Hippocampal formation (tissue), 2 donors: ENCODE results near the gene TENM4.
A peak's percentile ranks its signal among the peaks of the same experiment; 100 is the strongest.

Experiments used
- DNase-seq, 2 donors: peaks; one replicate each; lab custom pipeline; 2025; lab: John Stamatoyannopoulos, UW

TENM4 gene

DNA sequence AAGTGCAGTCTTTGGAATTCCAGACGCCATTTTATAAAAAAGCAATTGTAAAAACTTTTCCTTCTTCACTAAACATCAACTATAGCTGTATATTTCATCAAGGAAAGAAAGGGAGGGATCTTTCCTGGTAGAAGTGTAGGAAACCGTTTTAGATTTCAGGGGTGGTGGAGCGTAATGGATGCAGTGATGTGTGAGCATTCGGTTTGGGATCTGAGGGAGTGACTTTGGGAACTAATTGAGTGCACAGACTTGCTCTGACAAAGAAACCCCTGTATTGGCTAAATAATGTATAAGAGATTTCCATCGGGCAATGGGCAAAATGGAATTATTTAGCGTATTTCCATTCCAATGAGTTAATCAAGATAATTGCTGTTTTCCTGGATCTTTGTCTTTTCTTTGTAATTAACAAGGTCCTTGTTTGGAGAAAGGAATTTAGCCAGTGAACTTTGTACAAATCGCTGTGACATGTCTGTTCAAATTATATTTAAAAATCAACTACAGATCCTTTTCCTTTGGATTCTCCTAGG lies 741.2 kb downstream of the TENM4 start:
- DNase-seq: no peak

DNA sequence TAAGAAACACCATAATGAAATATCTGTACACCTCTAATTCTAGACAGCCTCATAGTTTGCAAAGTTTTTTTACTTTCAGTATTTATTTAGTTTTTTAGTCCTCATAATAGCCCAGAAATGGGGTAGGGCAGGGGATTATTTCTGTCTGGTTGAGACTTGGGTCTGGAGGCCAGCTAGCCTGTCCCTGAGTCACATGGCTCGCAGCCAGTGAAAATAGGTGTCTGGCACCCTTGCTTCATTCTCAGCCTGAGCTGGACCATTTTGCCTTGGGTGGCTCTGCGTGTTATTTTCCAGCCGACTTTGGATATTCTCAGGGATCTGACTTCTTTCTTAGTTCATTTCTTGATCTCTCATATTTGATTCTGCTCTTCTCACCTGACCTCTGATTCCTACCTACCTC lies 742.2 kb downstream of the TENM4 start:
- no peak for DNase-seq

DNA sequence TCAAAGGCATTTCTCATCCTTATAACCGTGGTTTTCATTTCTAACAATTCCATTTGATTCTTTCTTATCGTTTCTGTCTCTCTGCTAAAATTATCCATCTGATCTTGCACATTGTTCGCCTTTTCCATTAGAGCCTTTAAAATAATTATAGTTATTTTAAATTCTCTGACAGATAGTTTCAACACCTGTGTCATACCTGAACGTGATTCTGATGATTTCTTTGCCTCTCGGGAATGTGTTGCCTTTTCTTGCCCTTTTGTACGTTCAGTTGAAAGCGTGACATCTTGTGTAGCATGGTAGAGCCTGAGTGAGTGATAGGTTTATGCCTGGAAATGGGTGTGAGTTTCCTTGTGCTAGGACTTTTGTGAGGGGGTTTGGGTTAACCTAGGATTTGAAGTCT lies 744.7 kb downstream of the TENM4 start:
- DNase-seq: no peak

DNA sequence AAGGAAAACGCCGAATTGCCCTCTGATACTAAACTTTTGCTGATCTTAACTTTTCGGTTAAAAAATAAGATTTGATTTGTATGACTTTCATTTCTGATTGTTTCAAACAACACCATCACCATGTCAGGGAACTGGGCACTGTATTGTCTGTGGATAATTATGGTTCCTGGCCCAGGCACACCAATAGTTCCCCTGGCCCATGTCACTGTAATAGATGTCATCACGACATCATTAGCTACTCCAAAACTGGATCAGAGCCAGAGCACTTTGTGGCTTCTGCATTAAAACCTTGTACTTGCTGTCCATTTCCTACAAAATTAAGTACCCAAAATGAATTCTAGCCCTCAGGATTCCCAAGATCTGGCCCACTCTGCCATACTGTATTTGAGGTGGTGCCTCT lies 746.7 kb downstream of the TENM4 start:
- DNase-seq: no peak

DNA sequence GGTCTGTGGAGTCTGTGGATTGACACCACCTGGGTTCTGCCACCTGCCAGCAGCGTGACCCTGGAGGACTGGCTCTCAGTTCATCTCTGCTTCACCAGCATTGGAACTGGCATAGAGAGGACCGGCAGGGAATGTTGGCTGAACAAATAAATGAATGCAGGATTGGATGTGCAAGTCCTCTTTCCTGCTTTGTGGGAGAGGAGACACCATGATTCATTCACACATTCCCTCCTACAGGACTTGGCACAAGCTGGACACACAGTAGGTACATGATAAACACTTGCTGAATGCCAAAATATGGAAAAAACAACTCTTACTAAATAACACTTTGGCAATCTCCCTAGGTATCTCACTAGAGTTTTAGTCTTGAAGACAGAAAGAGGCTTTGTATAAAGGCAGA lies 749.6 kb downstream of the TENM4 start:
- DNase-seq: peak in 1 of 2 donors; percentile 15

DNA sequence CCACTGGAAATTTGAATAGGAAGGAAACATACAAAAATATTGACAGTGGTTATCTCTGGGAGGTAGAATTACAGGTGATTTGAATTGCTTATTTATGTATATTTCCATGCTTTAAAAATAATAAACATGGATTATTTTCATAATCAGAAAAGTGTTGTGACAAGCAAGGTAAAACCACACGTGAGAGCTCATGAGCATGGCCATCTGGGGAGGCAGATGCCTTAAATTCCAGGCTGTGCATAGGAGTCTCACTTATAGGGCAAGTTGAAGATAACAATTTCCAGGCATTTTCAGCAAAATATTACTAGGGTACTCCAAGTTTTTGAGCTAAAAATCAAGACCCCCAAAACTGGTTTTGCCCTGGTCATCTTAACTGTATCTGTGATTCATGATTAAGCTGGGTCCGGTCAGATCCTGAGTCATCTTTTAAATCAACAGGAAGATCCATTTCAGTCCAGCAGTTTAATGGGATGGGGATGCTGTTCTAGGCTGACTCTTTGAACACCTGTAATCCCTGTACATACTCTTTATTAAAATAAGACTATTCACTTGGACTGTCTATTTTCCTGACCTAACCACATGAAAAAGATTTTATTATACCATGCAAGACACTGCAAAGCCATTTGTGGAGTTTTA lies 750.4 kb downstream of the TENM4 start:
- DNase-seq: no peak

DNA sequence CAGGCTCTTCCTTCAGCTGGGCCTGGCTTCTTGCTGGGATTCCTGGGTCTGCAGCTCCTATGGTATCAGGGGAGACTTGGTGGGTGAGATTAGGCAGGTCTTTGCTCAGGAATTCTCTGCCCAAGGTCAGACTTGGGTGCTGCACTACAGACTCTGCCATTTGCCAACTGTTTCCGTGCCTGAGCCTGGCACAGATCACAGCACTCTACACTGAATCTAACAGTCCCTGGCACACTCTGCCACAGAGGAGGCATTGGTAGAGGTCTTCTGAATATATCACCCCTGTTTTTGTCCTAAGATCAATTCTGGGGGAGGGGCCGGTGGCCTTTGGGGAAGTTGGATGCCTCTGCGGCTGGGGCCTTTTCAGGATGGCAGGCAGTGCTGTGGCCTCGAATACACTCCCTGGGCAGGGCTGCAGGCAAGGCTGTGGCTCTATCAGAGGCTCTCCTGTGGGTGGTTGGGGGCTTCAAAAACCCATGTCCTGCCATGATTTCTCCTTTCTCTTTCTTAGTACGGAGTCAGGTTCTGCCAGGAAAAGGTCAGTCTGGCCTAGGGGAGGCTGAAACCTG lies 751.2 kb downstream of the TENM4 start:
- no peak for DNase-seq

DNA sequence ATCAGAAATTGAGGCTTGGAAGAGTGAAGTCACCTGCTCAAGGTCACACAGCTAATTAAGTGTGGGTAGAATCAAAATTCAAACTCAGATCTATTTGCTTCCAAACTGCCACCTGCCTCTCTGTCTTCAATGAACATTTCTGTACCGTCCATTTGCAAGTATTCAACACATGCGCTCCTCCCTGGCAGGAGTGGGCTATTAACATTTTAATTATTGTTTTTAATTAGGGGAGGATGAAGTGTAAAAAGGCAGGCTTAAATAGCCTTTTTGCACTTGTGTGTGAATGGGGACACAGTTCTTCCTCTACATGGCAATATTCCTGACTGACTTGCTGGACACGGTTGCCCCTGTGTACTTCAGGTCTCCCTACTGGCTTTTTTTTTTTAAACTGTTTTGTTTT lies 751.7 kb downstream of the TENM4 start:
- no peak for DNase-seq

DNA sequence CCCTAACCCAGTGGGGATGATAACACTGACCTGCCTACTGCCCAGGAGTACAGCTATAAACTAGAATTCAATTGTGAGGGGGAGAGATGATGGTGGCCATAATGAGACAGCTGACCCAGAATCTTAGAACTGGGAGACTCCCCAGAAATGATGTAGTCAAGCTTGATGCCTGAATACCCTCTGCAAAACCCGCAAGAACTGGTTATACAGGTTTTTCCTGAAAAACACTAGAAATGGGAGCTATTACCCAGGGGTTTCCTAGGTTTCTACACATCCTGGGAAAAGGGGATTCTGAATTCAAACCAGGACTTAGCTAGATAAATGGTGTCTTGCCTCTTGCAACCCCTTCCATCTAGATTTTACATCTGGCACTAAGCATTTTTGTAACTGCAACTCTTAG lies 752.4 kb downstream of the TENM4 start:
- no peak for DNase-seq

DNA sequence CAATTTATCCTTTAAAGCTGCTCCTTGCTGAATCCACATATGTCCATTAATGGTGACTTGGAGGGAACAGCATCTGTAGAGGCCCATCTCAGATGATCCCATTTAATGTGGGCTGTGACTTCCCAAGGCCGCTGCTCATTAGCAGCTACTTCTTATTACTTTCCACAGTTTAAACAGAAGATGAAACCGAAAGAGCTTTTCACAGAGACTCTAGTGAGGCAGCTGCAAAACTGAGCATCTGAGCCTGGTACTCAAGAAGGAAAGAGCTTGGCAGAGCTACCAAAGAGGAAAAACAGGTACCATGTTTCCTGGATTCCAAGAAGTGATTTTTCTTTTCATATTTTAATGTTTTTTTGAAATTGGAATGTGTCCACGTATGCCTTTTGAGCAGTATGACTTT lies 755.7 kb downstream of the TENM4 start:
- no peak for DNase-seq

DNA sequence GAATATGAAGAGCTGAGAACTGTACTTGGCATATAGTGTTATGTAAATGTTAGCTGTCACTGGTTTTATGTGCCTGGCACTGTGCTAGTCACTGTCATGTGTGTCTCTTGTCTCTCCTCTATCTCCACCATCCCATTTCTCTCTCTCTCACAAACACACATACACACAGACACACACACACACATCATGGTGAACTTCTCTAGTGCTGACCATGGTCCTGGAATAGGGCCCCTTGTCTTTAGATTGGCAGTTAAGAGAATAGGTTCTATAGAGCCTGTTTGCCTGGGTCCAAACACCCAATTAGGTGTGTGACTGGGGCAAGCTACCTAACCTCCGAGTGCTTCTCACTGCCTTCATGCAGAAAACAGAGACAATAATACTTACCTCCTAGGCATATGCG lies 756.5 kb downstream of the TENM4 start:
- DNase-seq: no peak

DNA sequence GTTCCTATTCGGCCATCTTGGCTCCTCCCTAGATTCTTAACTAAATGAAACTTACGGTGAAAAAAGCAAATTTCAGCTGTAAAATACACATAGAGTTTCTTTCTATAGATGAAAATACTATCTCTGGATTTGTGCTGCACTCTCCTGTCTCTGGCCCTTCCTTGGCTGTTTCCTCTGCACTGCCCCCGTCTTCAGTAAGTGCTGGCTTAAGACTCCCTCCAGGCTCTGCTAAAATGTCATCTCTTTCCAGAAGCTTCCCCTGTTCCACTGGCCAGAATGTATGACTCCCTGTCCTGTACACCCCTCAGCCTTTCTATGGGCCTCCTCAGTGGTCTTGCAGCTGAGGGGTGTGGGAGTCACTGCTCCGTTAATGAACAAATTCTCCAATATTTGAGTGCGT lies 757.1 kb downstream of the TENM4 start:
- no peak for DNase-seq

DNA sequence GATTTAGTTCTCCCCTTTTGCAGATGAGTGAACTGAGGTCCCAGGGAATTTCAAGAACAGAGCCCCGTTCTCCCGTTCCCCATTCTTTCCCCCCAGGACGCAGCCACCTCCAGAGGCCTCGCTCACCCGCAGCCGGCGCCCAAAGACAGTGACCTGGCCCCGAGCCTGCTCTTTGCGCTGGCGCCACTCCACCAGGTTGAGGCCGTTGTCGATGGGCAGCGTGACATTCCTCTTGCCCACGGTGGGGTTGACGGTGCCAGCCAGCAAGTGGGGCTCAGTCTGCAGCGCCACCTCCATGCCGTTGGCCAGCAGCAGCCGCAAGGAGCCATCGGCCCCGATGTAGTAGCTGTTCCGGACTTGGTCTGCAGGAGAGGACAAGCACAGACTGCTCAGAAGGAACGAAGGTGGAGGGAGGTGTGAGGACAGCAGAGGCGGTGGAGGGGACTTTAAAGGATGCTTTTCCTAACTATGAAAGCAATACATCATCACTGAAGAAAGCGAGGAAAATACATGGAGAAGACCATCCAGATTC lies 764.7 kb downstream of the TENM4 start:
- no peak for DNase-seq

DNA sequence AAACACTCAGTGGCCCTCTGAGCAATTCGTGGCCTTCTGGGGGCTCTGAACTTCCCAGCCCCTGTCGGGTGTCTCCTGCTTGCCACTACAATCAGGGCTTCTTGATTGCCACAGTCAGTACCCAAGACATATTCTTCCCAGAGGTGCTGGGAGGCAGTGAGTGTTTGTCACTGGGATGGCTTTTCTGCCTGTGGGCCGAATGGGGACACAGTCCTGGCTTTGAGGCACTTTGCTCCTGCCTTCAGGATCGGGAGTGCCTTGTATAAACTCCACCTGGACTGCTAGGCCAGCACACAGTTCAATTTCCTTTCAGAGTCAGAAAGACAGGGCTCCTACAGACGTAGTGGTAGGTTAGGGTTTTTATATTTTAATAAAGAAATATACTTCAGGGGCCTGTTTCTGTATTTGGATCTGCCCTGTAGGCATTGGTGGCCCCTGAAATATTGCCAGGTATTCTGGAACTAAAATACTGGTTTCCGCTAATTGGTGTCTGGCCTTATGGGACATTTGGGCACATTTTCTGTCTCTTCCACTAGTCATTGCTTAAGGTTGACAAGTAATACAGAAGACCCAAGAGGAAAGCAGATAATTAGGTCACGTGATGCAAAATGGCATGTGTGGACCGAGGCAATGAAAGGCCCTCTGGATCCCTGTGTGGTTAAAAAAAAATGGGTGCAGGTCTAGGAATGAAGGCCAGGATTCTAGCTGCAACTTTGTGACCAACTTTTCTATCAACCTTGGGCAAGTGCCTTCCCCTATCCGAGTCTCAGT lies 767.8 kb downstream of the TENM4 start:
- no peak for DNase-seq

DNA sequence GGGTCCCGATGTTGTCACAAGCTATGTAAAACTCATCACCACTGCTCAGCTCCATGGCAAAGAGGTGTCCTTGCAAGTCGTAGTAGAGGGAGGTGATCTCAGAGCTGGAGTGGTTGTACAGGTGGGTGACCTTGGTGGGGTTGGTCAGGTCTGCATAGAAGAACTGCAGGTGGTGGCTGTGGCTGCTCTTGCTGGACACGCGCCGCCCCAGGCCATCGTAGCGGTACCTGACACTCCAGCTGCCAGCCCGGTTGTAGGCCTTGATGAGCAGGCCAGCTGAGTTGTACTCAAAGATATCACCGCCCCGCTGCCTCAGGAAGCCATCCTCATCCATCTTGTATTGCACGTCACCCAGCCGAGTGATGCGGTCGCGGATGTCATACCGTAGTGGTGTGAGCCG lies 771.6 kb downstream of the TENM4 start:
- no peak for DNase-seq

DNA sequence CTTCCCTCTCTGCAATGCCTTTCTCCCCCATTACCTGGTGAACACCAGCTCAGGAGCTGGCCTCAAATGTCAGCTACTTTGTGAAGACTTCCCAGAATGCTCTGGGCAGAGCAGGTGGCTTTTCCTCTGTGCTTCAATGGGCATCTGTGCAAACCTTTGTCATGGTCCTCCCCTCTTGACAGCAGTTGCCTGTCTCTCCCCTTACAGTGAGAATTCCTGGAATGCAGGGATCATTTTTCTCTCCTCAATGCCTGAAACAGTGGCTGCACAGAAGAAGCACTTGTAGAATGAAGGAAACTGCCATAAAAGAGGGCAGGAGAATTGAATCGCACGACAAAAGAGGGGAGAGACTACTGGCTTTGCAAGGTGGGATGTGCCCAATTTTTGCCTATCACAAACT lies 773.4 kb downstream of the TENM4 start:
- DNase-seq: no peak

DNA sequence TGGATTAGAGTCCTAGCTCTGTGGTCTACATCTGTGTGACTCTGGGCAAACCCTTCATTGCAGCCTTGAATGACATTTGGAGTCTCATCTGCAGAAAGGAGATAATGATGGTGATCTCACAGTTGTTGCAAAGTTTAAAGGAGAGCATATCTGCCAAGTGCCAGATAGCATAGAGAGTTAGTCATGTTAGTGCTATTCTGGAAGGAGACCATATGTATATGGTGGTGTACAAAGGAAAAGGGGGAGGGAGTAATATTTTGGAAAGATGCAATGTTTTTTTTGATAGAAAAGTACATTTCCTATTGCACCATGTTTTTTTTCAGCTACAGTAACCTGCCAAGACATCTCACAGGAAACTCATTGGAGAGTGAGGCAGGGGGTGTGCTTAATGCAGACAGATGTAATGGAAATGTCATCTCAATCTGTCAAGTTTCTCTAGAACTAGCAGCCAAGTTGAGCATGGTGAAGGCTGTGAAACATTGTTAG lies 774.1 kb downstream of the TENM4 start:
- no peak for DNase-seq

DNA sequence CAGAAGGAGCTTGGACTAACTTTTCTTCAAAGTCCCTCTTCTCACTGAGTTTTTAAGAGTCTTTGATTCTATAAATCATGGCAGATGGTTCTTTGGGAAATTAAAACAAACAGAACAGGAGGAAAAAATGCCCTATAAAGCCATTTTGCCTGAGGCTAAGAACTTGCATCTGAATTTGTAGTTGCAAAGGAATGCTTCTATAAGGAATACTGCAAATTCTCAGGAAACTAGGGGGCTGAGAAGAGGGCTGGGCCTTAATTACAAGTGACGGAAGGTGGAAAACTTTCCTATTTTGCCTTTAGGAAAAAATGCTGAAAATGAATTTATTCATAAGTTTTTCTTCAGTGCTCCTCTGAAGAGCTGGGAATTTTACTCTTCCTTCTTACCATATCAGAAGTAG lies 776.2 kb downstream of the TENM4 start:
- no peak for DNase-seq

DNA sequence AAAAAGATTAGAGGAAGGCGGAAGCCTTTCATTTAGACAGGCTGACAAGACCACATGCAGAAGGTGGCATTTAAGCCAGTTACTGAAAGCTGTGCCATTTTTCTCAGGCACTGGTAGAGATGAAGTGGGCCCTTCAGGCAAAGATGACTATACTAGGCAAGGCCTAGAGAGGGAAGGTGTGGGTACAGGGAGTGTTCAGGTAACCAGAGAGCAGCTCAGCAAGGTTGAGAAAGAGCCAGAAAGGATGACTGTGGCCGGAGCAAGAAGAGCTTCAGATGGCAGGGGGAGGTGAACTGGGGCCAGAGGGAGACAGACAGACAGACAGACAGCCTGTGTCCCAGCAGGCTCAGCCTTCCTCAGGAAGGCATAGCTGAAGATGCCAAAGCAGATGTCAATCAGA lies 778.0 kb downstream of the TENM4 start:
- DNase-seq: no peak

DNA sequence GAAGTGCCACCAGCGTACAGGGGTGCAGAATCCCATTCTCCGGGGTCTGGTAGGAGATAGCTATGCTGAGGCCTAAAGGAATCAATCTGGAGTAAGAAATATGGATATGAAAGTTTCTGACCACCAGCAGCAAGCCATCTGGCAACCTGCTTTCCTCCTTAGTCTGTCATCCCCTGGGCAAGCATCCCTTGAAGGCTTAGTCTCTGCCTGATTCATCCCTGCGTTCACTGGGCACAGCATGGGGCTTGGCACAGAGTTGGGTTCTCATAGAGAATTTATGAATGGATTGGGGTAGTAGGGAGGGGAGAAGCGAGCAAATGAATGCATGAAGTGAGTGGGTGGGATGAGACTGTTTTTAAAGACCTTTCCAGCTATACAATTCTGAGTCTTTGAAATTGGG lies 780.4 kb downstream of the TENM4 start:
- DNase-seq: peak in 1 of 2 donors; percentile 8

DNA sequence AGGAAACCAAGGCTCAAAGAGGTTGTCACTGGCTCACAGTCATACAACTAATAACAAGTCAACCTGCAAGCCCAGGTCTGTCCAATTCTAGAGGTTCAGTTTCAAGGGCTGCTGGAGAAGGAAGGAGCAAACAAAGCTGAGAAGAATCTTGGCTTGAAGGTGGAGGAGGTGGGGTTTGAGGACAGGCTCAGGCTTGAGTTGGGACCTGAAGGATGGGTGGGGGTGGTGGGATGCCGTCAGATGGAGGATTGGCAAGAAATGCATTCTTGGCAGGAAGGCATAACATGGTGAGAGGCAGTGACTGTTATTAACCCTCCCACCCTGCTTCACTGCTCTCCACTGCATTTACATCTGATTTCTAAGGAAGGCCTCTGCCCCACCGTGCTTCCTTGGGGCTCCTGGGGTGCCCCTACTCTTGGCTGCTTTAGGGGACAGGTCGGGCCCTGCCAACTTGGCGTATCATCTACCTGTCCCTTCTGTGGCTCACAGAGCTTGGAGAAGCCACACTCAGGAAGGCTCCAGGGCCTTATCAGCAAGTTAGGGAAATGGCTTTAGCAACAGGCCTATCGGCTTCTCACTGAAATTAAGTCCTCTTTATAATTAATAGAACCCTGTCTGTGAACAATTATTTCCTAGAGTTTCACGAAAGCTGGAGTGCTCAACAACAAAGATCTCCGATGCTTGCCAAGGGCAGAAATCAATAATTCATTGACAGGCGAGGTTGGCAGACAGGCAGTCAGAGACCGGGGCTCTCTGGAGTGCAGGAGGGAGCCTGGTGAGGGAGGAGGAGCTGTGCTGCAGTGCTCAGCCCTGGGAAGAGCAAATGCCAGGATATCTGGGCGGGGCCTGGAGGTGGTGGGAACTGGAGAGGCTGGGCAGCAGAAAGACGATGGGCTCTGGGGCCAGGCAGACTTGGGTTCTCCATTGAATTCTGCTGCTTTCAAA lies 781.2 kb downstream of the TENM4 start:
- DNase-seq: no peak
